COLO668 (cell line): ENCODE results near the gene PCDHA4.
A peak's percentile ranks its signal among the peaks of the same experiment; 100 is the strongest.
"Not testable (repeated sequence)": the region's sequence is repeated elsewhere in the genome, so short reads cannot be mapped to it uniquely, and the experiment has no call there.

Experiments
- DNase-seq: peaks from one replicate; lab custom pipeline; 2025; ENCODE audit not compliant: unreplicated experiment; lab: John Stamatoyannopoulos, UW

The PCDHA4 gene

DNA sequence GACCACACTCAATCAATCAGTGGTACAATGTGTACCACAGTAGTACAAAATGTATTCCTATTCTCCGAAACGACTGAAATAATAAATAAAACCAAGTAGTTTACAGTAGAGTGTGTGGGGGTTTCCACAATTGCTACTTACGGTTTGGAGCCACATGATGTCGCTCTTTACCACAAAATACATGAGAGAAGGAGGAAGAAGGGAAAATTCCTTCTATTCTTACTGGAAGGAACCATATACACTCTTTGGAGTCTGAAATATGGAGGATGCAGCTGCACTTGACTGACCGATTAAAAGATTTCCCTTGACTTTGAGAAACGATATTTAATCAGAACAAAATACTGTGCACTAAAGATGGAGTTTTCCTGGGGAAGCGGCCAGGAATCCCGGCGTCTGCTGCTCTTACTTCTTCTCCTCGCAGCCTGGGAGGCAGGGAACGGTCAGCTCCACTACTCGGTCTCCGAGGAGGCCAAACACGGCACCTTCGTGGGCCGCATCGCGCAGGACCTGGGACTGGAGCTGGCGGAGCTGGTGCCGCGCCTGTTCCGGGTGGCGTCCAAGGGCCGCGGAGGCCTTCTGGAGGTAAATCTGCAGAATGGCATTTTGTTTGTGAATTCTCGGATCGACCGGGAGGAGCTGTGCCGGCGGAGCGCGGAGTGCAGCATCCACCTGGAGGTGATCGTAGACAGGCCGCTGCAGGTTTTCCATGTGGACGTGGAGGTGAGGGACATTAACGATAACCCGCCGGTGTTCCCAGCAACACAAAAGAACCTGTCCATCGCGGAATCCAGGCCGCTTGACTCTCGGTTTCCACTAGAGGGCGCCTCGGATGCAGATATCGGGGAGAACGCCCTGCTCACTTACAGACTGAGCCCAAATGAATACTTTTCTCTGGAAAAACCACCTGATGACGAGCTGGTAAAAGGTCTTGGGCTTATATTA is at the start of gene PCDHA4:
TSS of gene PCDHA4 (plus strand) at position 235 of the 942 bp plus-strand sequence.
- peak; percentile 73 for DNase-seq

DNA sequence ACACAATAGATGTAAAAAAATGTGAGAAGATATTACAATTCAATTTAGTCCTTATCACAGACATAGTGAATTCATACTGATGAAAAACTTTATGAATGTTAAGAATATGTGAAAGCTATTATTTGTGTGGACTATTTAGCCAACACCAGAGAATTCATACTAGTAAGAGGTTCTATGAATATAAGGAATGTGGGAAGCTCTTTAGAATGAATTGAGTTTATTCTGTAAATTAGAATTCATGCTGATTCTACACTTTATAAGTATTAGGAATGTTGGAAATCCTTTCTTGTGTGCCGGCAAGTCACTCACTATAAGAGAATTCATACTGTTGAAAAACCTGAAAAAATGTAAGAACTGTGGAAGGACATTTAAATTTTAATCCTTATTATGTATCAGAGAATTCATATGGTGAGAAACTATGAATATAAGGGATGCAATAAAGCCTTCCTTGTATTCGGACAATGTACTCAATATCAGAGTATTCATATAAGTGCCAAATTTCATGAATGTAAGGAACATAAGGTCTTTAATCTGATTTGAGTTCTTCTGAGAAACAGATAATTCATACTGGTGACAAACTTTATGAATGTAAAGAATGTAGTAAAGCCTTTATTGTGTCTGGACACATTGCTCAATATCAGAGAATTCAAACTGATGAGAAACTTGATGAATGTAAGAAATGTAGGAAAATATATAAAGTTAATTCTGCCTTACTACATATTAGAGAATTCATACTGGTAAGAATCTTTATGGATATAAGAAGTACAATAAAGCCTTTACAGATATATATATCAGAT is 42.5 kb upstream of the PCDHA4 start:
- DNase-seq, result no peak

DNA sequence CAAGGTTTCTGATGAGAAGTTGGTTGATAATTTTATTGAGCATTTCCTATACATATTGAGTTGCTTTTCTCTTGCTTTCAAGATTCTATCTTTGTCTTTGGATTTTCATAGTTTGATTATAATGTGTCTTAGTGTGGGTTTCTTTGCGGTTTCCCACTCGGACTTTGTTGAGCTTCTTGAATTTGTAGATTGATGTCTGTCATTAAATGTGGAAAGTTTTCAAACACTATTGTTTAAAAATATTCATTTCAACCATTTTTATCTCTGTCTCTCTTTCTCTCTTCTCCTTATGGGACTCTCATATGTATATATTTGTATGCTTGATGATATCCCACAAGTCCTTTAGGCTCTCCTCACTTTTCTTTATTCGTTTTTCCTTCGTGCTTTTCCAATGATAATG is 39.4 kb upstream of the PCDHA4 start:
- no peak for DNase-seq

DNA sequence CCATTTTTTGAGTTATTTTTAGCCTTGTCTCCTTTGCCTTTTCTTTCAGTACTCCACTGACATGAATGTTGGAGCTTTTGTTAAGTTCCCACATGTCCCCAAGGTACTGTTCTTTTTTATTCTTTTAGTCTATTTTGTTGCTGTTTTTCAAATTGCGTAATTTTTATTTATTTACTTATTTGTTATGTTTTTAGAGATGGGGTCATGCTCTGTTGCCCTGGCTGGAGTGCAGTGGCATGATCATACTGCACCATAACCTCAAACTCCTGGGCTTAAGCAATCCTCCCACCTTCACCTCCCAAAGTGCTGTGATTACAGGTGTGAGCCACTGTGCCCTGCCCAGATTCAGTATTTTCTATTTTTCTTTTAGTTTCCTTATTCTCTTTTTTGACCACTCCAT is 26.4 kb upstream of the PCDHA4 start:
- DNase-seq, result no peak

DNA sequence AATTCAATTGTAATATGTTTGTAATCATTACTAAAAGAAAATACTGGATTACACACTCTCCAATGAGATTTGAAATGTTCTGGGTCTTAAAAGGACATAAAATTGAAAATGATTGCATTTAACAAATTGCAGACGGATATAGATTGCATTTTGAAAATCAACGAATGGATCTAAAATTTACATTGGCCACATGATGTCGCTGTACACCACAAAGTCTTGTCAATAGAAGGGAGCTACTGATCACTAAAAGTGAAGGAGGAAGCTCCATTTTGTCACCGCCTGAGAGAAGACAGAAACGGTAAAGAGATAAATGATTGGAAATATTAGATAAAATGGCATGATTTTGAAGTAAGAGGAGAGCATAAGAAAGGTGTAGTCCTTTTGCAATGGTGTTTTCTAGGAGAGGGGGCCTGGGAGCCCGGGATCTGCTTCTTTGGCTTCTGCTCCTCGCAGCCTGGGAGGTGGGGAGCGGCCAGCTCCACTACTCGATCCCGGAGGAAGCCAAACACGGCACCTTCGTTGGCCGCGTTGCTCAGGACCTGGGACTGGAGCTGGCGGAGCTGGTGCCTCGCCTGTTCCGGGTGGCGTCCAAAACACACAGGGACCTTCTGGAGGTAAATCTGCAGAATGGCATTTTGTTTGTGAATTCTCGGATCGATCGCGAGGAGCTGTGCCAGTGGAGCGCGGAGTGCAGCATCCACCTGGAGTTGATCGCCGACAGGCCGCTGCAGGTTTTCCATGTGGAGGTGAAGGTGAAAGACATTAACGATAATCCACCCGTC is 20.8 kb upstream of the PCDHA4 start, which contains the start of gene PCDHA1:
TSS of gene PCDHA1 (plus strand) at position 236 of the 782 bp plus-strand sequence.
- DNase-seq, result no peak

DNA sequence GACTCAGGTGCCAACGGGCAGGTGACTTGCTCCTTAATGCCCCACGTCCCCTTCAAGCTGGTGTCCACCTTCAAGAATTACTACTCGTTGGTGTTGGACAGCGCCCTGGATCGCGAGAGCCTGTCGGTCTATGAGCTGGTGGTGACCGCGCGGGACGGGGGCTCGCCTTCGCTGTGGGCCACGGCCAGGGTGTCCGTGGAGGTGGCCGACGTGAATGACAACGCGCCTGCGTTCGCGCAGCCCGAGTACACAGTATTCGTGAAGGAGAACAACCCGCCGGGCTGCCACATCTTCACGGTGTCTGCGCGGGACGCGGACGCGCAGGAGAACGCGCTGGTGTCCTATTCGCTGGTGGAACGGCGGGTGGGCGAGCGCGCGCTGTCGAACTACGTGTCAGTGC is 19.4 kb upstream of the PCDHA4 start:
- DNase-seq, result not testable (repeated sequence)

DNA sequence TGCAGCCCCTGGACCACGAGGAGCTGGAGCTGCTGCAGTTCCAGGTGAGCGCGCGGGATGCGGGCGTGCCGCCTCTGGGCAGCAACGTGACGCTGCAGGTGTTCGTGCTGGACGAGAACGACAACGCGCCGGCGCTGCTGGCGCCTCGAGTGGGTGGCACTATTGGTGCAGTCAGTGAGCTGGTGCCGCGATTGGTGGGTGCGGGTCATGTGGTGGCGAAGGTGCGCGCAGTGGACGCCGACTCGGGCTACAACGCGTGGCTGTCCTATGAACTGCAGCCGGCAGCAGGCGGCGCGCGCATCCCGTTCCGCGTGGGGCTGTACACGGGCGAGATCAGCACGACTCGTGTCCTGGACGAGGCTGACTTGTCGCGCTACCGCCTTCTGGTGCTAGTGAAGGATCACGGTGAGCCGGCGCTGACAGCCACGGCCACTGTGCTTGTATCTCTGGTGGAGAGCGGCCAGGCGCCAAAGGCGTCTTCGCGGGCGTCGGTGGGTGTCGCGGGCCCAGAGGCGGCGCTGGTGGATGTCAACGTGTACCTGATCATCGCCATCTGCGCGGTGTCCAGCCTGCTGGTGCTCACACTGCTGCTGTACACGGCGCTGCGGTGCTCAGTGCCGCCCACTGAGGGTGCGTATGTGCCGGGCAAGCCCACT is 18.9 kb upstream of the PCDHA4 start:
- DNase-seq, result not testable (repeated sequence)

DNA sequence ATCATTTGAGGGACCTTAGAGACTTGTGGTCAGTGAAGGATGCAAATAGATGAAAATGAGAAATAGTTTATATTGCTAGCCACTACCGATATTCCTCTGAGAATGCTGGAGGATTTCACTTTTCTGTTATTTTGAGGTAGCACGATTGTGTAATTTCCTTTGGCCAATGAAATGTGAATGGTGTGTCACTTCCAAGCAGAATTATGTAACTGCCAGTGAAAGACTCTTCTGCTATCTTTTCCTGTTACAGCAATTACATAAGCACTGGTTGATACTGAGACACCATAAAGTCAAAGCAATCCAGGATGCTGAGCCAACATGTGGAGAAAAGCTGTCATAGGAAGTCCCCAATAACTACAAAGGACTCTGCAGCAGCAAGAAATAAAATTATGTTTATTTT is 15.8 kb upstream of the PCDHA4 start:
- DNase-seq, result no peak

DNA sequence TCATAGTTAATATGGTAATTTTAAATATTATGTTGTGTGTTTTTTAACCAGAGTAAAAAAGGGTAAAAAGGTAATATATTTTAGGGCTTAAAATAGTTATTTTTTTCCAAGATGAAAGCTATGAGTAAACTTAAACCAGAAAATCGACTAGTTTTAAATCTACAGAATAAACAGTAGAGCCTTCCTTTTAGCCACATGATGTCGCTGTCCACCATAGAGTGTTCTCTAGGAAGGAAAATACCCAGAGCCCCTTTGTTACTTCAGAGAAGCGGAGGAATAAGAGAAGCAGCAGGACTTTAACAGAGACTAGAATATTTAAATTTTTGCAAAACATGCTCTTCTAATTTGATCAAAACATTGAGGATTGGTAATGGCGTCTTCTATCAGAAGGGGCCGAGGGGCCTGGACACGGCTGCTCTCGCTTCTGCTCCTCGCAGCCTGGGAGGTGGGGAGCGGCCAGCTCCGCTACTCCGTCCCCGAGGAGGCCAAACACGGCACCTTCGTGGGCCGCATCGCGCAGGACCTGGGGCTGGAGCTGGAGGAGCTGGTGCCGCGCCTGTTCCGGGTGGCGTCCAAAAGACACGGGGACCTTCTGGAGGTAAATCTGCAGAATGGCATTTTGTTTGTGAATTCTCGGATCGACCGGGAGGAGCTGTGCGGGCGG is 12.1 kb upstream of the PCDHA4 start, which contains the start of gene PCDHA2:
TSS of gene PCDHA2 (plus strand) at position 258 of the 664 bp plus-strand sequence.
- no peak for DNase-seq

DNA sequence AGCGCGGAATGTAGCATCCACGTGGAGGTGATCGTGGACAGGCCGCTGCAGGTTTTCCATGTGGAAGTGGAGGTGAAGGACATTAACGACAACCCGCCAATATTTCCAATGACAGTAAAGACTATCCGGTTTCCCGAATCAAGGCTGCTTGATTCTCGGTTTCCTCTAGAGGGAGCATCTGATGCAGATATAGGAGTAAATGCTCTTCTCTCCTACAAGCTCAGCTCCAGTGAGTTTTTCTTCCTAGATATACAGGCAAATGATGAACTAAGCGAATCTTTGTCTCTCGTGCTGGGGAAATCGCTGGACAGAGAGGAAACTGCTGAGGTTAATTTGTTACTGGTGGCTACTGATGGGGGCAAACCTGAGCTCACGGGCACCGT is 11.6 kb upstream of the PCDHA4 start:
- no peak for DNase-seq

DNA sequence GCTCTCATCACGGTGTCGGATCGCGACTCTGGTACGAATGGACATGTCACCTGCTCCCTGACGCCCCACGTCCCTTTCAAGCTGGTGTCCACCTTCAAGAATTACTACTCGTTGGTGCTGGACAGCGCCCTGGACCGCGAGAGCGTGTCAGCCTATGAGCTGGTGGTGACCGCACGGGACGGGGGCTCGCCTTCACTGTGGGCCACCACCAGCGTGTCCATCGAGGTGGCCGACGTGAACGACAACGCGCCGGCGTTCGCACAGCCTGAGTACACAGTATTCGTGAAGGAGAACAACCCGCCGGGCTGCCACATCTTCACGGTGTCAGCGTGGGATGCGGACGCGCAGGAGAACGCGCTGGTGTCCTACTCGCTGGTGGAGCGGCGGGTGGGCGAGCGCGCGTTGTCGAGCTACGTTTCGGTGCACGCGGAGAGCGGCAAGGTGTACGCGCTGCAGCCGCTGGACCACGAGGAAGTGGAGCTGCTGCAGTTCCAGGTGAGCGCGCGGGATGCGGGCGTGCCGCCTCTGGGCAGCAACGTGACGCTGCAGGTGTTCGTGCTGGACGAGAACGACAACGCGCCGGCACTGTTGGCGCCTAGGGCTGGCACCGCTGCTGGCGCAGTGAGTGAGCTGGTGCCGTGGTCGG is 10.7 kb upstream of the PCDHA4 start:
- not testable (repeated sequence) for DNase-seq

DNA sequence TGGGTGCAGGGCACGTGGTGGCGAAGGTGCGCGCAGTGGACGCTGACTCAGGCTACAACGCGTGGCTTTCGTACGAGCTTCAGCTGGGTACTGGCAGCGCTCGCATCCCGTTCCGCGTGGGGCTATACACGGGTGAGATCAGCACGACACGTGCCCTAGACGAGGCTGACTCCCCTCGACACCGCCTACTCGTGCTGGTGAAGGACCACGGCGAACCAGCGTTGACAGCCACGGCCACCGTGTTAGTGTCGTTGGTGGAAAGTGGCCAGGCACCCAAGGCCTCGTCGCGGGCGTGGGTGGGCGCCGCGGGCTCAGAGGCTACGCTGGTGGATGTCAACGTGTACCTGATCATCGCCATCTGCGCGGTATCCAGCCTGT is 10.2 kb upstream of the PCDHA4 start:
- no peak for DNase-seq

DNA sequence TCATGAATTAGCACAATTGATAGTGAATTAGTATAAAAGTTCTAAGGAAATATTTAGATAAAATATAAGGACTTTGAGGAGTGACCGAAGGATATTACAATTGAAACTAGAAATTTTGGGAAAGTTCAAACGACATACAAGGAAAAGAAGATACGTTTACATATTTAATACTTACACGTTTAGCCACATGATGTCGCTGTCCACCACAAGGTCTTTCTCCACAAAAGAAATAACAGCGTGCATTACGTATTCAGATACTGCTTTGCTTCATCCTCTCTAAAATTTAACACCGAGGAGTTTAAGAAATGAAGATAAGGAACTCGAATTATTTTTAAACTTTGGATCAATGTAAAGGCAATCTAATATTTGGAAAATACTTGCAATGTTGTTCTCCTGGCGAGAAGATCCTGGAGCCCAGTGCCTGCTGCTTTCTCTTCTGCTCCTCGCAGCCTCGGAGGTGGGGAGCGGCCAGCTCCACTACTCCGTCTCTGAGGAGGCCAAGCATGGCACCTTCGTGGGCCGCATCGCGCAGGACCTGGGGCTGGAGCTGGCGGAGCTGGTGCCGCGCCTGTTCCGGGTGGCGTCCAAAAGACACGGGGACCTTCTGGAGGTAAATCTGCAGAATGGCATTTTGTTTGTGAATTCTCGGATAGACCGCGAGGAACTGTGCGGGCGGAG is 5.9 kb upstream of the PCDHA4 start, which contains the start of gene PCDHA3:
TSS of gene PCDHA3 (plus strand) at position 242 of the 678 bp plus-strand sequence.
- peak; percentile 27 for DNase-seq

DNA sequence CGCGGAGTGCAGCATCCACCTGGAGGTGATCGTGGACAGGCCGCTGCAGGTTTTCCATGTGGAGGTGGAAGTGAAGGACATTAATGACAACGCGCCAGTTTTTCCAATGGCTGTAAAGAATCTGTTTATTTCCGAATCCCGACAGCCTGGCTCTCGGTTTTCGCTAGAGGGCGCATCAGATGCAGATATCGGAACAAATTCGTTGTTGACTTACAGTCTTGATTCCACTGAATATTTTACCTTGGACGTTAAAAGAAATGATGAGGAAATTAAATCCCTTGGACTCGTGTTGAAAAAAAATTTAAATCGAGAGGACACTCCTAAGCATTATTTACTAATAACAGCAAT is 5.4 kb upstream of the PCDHA4 start:
- peak; percentile 20 for DNase-seq

DNA sequence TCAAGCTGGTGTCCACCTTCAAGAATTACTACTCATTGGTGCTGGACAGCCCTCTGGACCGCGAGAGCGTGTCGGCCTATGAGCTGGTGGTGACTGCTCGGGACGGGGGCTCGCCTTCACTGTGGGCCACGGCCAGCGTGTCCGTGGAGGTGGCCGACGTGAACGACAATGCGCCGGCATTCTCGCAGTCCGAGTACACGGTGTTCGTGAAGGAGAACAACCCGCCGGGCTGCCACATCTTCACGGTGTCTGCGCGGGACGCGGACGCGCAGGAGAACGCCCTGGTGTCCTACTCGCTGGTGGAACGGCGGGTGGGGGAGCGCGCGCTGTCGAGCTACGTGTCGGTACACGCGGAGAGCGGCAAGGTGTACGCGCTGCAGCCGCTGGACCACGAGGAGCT is 4.5 kb upstream of the PCDHA4 start:
- not testable (repeated sequence) for DNase-seq

DNA sequence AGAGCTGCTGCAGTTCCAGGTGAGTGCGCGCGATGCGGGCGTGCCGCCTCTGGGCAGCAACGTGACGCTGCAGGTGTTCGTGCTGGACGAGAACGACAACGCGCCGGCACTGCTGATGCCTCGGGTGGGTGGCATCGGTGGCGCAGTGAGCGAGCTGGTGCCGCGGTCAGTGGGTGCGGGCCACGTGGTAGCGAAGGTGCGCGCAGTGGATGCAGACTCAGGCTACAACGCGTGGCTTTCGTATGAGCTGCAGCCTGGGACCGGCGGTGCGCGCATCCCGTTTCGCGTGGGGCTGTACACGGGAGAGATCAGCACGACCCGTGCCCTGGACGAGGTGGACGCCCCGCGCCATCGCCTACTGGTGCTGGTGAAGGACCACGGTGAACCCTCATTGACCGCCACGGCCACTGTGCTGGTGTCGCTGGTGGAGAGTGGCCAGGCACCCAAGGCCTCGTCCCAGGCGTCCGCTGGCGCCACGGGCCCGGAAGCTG is 4.0 kb upstream of the PCDHA4 start:
- DNase-seq, result no peak

DNA sequence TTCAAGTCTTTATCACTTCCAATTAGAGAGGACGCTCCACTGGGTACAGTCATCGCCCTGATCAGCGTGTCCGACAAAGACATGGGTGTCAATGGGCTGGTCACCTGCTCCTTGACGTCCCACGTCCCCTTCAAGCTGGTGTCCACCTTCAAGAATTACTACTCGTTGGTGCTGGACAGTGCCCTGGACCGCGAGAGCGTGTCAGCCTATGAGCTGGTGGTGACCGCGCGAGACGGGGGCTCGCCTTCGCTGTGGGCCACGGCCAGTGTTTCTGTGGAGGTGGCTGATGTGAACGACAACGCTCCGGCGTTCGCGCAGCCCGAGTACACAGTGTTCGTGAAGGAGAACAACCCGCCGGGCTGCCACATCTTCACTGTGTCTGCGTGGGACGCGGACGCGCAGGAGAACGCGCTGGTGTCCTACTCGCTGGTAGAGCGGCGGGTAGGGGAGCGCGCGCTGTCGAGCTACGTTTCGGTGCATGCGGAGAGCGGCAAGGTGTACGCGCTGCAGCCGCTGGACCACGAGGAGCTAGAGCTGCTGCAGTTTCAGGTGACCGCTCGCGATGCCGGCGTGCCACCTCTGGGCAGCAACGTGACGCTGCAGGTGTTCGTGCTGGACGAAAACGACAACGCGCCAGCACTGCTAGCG is 1.5 kb downstream of the PCDHA4 start:
- DNase-seq, result not testable (repeated sequence)

DNA sequence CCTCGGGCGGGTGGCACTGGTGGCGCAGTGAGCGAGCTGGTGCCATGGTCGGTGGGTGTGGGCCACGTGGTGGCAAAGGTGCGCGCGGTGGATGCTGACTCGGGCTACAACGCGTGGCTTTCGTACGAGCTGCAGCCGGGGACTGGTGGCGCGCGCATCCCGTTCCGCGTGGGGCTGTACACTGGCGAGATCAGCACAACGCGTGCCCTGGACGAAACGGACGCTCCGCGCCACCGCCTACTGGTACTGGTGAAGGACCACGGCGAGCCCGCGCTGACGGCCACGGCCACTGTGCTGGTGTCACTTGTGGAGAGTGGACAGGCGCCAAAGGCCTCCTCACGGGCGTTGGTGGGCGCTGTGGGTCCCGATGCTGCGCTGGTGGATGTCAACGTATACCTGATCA is 2.0 kb downstream of the PCDHA4 start:
- DNase-seq, result no peak
